Adipose tissue (tissue), 3 donors: ENCODE data around the gene PDGFRA. TPM values are rescaled to one million over a fixed set of nuclear protein-coding genes. Genes with fewer than 3 reads are reported as not detected.

Experiments
- H3K27ac ChIP-seq: one replicate; pipeline ENCODE4 v1.5.1; 2013; ENCODE audit warnings: low read depth, low read length
- WGBS, 3 donors: extraction: QIAGEN DNeasy Blood & Tissue Kit; methylation state at CpG; one replicate each; pipeline ENCODE4 v1.1.7; 2013; 5-methylcytosine and 5-hydroxymethylcytosine counted together
- polyA plus RNA-seq, 3 donors: library from polyadenylated mRNA; stranded (reverse); fragments of 200-250 nt; gene quantifications; one replicate each; pipeline ENCODE4 v1.2.3, GENCODE V29; 2013
- donor health status: healthy with polysubstance abuse.
- donor health status: Bipolar disorder and iron deficiency.
- donor health status: healthy.

PDGFRA gene
- polyA plus RNA-seq, result 10 to 100 TPM; 14.2 to 51.3 (median 43.6) TPM

- WGBS, 3 donors, result 10 to 18% (median 13%) methylated on average over 15 of the region's 15 CpGs
- H3K27ac ChIP-seq, result no peak within 1 kb of the TSS
Measured at GRCh38 chr4:54228961-54229501, at the start of gene PDGFRA. TSS of gene PDGFRA (plus strand) at chr4:54229293. CDS start at chr4:54258769, 29,476 bp downstream.

DNA sequence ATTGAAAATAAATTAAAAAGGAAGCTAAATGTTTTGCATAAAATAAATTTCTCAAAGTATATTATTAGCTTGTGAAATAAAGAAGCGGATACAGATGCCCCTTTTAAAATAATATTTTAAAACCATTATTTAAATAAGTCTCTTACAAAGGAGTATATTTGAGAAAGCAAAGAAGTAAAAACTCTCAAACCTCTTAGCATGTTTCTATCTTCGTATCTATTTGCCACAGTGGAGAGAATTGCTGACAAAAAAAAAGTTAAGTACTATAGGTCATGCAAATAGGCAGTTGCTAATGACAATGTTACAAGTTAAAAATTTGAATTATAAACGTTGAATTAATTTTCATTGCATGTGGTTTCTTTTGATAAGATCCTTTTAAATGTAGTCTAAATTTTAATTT lies 44.5 kb upstream of the PDGFRA start:
- H3K27ac ChIP-seq, result no peak overlapping the region
- WGBS, 3 donors, result 52 to 69% (median 69%) methylated on average over 3 of the region's 3 CpGs

- 72 to 85% (median 77%) methylated on average over 5 of the region's 5 CpGs for WGBS, 3 donors
- H3K27ac ChIP-seq, result no peak overlapping the region
Measured at GRCh38 chr4:54185044-54185780, 43.9 kb upstream of the PDGFRA start.

- no peak overlapping the region for H3K27ac ChIP-seq
- WGBS, 3 donors, result 21 to 43% (median 29%) methylated on average over 1 of the region's 1 CpG
Measured at GRCh38 chr4:54185866-54186265, 43.2 kb upstream of the PDGFRA start.

- 90 to 98% (median 96%) methylated on average over 6 of the region's 6 CpGs for WGBS, 3 donors
- no peak overlapping the region for H3K27ac ChIP-seq
Measured at GRCh38 chr4:54186371-54186770, 42.7 kb upstream of the PDGFRA start.

DNA sequence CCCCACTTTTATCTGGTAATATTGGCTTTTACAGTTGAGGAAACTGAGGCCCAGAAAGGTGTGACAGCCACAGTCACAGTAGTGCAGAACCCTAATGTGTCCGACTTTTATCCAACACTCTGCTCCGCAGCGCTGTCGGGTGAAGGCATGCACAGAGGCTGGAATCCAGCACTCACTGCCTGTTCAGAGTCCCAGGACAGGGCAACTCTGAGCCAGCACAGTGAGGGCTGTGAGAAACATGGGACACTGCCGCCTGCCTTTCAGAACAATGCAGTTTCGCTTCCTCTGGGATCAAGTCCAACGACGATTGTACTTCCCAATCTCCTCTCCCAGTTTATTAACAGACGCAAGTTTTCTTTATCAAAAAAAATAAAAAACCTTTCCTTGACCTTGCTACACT lies 41.9 kb upstream of the PDGFRA start:
- H3K27ac ChIP-seq, result no peak overlapping the region
- WGBS, 3 donors, result 55 to 74% (median 65%) methylated on average over 9 of the region's 9 CpGs

DNA sequence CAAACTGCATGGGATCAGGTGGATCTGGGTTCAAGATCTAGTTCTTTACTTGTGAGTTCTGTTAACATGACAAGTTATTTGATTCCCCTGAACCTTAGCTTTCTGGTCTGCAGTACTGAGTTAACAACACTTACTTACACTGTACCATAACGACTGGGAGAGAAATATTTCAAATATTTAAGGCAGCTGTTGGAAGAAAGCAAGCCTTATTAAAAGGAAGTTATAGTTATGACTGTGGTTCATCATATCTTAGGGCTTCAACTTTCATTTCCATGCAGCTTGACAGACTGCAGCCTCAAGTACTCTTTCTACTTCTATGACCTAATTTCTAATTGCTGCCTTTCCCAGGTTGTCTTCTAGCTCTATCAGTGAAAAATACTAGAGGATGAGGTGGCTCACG lies 40.0 kb upstream of the PDGFRA start:
- no peak overlapping the region for H3K27ac ChIP-seq
- WGBS, 3 donors, result 47 to 54% (median 53%) methylated on average over 2 of the region's 2 CpGs

DNA sequence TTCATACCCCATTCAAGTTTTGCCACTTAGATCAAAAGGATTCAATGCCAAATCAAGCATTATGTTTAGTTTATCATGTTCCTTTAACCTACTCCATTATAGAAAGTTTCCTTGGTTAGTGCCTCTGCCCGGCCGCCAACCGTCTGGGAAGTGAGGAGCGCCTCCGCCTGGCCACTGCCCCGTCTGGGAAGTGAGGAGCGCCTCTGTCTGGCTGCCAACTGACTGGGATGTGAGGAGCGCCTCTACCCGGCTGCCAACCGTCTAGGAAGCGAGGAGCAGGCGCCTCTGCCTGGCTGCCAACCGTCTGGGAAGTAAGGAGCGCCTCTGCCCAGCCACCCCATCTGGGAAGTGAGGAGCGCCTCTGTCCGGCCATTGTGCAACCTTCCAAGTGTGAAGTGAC lies 36.3 kb upstream of the PDGFRA start:
- 90 to 95% (median 92%) methylated on average over 16 of the region's 16 CpGs for WGBS, 3 donors
- H3K27ac ChIP-seq, result no peak overlapping the region

GRCh38 chr4:54197926-54198325 lies 31.2 kb upstream of the PDGFRA start:
- no peak overlapping the region for H3K27ac ChIP-seq
- 70 to 87% (median 85%) methylated on average over 2 of the region's 2 CpGs for WGBS, 3 donors

DNA sequence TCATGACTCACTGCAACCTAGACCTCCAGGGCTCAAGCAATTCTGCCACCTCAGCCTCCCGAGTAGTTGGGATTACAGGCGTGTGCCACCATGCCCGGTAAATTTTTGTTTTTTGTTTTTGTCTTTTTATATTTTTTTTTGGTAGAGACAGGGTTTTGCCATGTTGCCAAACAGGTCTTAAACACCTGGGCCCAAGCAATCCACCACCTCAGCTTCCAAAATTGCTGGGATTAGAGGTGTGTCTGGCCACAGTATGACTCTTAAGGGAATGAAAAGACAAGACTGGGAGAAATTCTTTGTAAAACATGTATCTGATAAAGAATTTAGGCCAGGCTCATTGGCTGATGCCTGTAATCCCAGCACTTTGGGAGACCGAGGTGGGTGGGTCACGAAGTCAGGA lies 29.2 kb upstream of the PDGFRA start:
- no peak overlapping the region for H3K27ac ChIP-seq

GRCh38 chr4:54209617-54210016 lies 19.5 kb upstream of the PDGFRA start:
- WGBS, 3 donors, result 83 to 85% (median 85%) methylated on average over 2 of the region's 2 CpGs
- H3K27ac ChIP-seq, result no peak overlapping the region

More for the DNA sequence above, 29.2 kb upstream of the PDGFRA start:
- 92 to 93% (median 92%) methylated on average over 5 of the region's 5 CpGs for WGBS, 3 donors

GRCh38 chr4:54213001-54213400 lies 16.1 kb upstream of the PDGFRA start:
- 37 to 67% (median 59%) methylated on average over 3 of the region's 3 CpGs for WGBS, 3 donors
- no peak overlapping the region for H3K27ac ChIP-seq

- WGBS, 3 donors, result 45 to 61% (median 51%) methylated on average over 4 of the region's 4 CpGs
- H3K27ac ChIP-seq, result no peak overlapping the region
Measured at GRCh38 chr4:54213761-54214160, 15.3 kb upstream of the PDGFRA start.

DNA sequence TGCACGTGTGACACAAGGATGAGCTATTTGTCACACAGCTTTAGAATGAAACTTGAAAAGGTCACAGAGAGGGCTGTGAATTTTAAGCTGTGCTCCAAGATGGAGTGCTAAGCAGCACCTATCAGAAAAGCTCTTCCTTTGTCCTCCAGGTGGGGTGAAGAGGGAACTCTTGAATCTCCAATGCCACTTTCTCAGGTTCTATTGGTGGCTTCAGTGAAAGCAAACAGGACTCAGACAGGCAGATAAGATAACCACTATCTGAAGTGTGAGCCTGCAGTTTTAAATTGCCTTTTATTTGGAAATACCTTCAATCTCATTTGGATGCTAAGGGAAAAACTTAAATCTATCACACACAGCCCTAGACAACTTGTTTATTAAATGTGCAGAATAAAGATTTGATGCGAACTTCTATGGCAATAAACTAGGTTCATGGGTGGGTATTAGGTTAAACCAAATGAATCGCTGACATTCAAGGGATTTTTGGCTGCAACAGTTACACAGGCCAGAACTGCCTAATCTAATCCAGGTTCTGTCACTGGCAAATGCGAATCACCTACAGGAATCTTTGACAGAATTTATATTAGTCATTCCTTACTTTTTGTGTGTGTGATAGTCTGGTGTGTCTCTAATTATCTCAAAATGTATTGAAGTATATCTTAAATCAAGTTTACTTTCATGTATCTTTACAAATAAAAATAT lies 13.6 kb upstream of the PDGFRA start:
- WGBS, 3 donors, result 61 to 88% (median 76%) methylated on average over 4 of the region's 4 CpGs
- H3K27ac ChIP-seq, result no peak overlapping the region

DNA sequence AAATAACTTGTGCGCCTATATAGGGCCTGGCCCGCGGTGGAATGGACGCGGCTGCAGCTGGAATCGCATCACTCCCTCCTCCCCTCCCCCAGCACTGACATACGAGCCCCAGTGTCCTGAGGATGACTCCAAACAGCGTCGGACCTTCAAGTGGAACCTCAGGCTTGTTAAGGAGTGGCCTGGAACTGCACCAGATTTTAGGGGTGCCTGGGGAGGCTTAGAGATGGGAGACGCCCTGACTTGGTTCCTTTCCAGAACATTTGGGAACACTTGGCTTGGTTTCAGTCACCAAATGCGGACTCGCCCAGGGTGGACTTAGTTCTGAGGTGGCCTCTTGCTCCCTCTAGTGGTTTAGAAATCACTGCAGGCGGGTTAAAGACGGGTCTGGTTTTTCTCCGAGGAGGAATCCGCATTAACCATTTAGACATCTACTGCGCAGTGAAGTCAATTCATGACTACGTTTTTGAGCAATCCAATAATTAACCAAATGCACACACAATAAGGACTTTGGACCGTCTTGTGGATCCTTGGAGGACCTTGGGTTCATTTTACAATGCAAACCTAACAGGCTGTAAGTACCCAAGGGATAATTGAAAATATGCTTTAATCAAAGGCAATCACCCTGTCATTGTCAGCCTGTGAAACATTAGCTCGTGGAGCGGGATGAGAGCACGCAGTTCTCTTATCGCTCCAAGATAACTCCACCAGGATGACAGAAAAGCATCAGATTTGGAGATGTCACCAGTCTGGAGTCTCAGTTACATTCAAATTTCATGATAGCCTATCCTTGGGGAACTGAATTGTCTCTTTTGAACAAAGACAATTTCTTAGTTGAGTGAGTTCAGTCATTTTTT lies 11.2 kb upstream of the PDGFRA start:
- no peak overlapping the region for H3K27ac ChIP-seq
- WGBS, 3 donors, result 1 to 3% (median 1%) methylated on average over 23 of the region's 23 CpGs

DNA sequence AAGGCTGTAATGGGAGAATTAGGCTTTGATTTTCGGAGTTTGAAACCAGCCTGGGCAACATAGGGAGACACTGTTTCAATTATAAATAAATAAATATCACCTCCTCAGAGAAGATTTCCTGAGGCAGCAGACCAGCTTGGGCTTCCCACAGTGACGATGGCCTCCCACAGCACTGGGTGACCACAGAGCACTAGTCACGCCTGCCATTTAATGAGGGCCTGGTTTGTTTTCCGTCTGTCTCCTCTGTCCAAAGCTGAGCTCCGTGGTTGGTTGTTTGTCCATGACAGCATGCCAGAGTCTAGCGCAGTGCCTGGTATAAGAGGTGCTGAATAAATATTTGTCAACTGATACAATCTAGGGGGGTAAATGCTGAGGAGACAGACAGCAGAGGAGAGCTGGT lies 10.4 kb upstream of the PDGFRA start:
- WGBS, 3 donors, result 50 to 93% (median 89%) methylated on average over 6 of the region's 6 CpGs
- H3K27ac ChIP-seq, result no peak overlapping the region

GRCh38 chr4:54224996-54225597 lies 4.0 kb upstream of the PDGFRA start:
- H3K27ac ChIP-seq, result no peak overlapping the region
- WGBS, 3 donors, result 25 to 41% (median 32%) methylated on average over 6 of the region's 6 CpGs

GRCh38 chr4:54225598-54226403 lies 3.3 kb upstream of the PDGFRA start:
- WGBS, 3 donors, result 7 to 10% (median 8%) methylated on average over 33 of the region's 33 CpGs
- no peak overlapping the region for H3K27ac ChIP-seq
